GM18526 (cell line): Measurements from ENCODE around the gene CCDC102A.

Source experiments
- POLR2A ChIP-seq: IDR thresholded peaks from 3 replicates; pipeline ENCODE4 v1.6.1; 2011; ENCODE audit not compliant: insufficient read length; ENCODE audit errors: extremely low read depth

CCDC102A gene

DNA sequence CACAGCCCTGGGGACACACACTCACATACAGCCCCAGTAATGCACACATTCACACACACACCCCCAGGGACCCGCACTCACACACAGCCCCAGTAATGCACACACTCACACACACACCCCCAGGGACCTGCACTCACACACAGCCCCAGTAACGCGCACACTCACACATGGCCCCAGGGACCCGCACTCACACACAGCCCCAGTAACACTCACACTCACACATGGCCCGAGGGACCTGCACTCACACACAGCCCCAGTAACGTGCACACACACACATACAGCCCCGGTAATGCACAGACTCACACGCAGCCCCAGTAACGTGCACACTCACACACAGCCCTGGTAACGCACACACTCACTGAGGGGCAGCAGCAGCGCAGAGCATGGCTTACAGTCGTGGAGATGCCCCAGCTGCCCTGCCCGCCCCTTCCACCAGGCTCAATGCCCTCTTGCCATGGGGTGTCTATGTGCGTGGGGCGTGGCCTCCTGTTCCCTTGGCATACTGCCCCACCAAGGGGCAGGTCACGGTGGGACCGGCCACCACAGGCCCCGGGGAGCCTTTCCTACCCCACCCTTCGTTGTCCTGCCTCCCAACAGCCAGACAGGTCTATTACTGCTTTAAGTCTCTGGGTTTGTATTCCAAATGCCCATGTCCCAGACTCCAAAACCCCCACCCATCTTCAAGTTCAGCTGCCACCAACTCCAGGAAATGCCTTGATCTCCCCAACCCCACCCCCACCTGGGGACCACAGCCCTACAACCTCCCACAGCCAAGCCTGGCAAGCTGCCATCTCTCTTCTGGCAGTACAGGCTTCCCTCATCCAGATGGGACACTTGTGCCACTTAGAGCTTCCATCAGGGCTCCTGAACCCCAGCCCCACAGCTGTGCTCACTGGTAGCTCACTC is 2.7 kb downstream of the CCDC102A start:
- TF ChIP-seq POLR2A: no peak

GRCh38 chr16:57532266-57532625 is 4.1 kb downstream of the CCDC102A start:
- TF ChIP-seq POLR2A: no peak

DNA sequence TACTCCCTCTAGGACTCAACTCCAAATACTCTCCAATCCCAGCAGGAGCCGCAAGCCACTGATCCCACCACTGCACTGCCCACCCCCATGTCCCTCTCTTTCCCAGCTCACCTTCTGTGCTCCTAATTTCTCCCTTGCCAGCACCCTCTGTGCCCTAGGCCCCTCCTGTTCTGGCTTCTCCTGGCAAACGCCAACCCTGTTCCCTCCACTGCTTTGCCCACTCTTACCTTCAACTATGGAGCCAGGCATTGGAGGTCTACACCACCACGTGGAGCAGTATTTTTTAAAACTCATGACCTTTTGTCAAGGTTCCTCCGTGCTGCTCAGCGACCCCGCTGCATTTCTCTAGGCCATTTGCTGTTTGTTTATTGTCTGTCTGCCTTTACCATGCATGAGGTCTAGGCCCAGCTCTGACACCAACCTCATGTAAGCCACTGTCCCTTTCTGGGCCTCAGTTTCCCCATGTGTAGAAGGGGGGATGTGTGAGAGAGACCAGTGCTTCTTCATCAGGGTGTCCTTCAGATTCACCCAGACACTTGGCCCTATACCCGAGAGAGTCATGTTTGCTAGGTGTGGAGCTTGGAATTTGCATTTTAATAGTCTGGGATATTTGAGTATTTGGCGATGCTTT is 4.6 kb downstream of the CCDC102A start:
- no peak for TF ChIP-seq POLR2A

DNA sequence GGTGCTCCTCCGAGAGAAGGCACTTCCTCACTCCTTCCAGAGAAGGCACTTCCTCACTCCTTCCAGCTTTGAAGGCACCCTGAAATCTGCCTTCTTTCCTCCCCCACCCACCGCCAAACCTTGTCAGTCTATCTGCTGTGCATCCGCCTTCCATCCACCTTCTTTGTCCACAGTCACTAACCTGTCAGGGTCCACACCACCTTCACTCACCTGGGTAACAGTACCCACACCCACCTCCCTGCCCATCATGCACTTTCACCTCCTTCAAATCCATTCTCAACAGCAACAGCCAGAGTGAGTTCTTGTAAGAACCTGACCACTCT is 5.2 kb downstream of the CCDC102A start:
- TF ChIP-seq POLR2A: no peak

GRCh38 chr16:57530522-57531252 is 5.7 kb downstream of the CCDC102A start:
- no peak for TF ChIP-seq POLR2A

GRCh38 chr16:57530104-57530521 is 6.3 kb downstream of the CCDC102A start:
- no peak for TF ChIP-seq POLR2A

DNA sequence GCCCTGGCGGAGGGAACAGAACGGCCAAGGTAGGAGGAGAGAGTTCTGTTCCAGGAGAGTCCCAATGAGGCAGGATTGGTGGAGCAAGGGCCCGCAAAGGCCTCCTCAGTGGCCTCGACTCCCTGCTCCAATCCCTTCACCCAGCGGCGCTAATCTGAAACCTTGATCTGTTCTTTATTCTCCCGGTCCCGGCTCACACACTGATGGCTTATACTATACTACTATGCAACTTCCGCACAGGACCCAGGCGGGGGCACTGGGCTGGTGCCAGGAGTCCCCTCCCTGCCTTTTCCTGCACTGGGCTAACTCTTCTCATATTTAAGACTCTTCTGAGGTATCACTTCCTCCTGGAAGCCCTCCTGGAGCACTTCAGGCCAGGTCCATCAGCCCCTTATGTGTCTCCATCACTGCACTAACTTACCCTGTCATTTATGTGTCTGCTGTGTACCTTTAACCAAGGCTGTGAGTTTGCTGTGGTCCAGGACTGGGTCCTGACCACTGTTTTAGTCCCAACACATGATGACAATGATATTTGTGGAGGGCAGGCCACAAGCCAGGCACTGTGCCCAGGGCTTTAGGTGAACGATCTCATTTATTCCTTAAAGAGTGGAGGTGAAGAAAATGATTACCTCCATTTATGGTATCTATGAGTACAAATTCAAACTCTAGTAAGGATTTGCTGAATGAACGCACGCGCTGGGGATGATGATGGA is 6.8 kb downstream of the CCDC102A start:
- no peak for TF ChIP-seq POLR2A

DNA sequence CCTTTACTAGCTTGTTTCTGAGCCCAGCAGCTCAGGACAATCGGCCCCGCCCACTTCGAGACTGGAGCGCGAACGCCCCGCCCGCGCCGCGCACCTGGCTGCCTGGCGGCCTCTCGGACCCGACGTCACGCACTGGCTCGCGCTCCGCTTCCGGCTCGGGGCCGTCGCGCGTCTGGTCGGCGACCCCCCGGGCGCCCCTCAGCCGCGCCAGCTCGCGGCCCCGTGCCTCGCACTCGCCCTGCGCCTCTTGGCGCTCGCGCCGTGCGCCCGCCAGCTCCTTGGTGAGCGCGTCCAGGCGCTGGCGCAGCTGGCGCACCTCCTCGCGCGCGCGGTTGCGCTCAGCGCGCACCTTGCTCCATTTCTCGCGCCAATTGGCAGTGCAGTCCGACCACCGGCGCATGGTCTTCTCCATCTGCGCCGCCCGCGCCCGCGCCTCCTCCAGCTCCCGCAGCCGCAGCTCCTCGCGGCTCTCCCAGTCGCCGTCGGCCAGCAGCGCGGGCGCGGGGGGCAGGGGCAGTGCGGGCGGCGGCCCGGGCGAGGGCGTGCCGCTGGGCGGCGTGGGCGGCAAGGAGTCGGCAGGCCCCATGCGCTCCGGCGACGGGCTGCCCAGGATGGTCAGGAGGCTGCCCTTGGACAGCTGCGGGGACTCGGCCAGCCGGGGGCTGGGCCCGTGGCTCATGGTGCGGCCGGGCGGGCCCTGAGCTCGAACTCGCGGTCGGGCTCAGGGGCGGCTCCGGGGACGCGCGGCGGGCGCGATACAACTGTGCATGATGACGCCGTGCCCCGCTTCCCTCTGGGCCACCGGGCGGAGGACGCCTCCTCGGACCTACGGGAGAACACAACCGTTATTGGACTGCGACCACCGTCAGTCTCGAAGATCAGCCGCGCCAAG is 7.6 kb downstream of the CCDC102A start:
- no peak for TF ChIP-seq POLR2A

- TF ChIP-seq POLR2A: no peak
These were observed 8.6 kb downstream of the CCDC102A start for GRCh38 chr16:57527610-57528360.

- TF ChIP-seq POLR2A: no peak
These were observed 9.3 kb downstream of the CCDC102A start for GRCh38 chr16:57527027-57527426.

- TF ChIP-seq POLR2A: no peak
These were observed 9.9 kb downstream of the CCDC102A start for GRCh38 chr16:57526498-57526897.

DNA sequence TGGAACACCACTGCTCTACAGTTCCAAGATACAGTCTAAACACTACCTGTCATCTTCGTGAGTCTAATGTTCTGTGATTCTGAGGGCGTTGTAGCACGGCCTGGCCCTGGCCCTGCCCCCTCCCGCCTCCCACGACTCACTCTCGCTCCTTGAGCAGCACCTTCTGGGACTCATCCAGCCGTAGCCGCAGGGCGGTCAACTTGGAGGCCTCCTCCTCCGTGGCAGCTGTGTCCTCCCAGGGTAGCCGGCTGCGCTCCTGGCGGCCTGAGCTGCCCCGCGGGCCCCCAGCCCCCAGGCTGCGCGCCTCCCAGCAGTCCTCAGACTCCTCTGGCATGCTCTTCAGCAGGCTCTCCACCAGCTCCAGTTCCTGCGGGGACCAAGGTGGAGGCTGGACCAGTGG is 10.6 kb downstream of the CCDC102A start:
- TF ChIP-seq POLR2A: no peak

- no peak for TF ChIP-seq POLR2A
These were observed 13.4 kb downstream of the CCDC102A start for GRCh38 chr16:57522960-57523359.
